Skeletal muscle cell (primary cell): ENCODE data around the gene ZNF132.
A peak's percentile ranks its signal among the peaks of the same experiment; 100 is the strongest.
"Not testable (repeated sequence)": the region's sequence is repeated elsewhere in the genome, so short reads cannot be mapped to it uniquely, and the experiment has no call there.

Experiments used
- DNase-seq: peaks from one replicate; pipeline ENCODE4 v3.0.0-alpha.2; 2010; ENCODE audit warnings: low read depth
- H3K4me3 ChIP-seq: 2 replicates; pipeline ENCODE4 v1.5.1; 2011; ENCODE audit warnings: low read depth, mild to moderate bottlenecking, control low read depth, low read length, moderate library complexity

ZNF132 gene

GRCh38 chr19:58439576-58440554, at the start of gene ZNF132:
TSS of gene ZNF132 (minus strand) at chr19:58440153. CDS start at chr19:58439821, 332 bp downstream.
- DNase-seq, result peak; percentile 99
- H3K4me3 ChIP-seq, result peak within 1 kb of the TSS; percentile 95

GRCh38 chr19:58484349-58484748, 44.4 kb upstream of the ZNF132 start:
- not testable (repeated sequence) for H3K4me3 ChIP-seq, DNase-seq

GRCh38 chr19:58483776-58484175, 43.8 kb upstream of the ZNF132 start:
- no peak overlapping the region for H3K4me3 ChIP-seq
- DNase-seq, result no peak

- no peak for DNase-seq
- H3K4me3 ChIP-seq, result no peak overlapping the region
These were observed 42.4 kb upstream of the ZNF132 start for GRCh38 chr19:58482372-58482771.

GRCh38 chr19:58480831-58481230, 40.9 kb upstream of the ZNF132 start:
- H3K4me3 ChIP-seq, result no peak overlapping the region

GRCh38 chr19:58480481-58480830, 40.5 kb upstream of the ZNF132 start:
- no peak for DNase-seq
- H3K4me3 ChIP-seq, result no peak overlapping the region

More at GRCh38 chr19:58480831-58481230, 40.9 kb upstream of the ZNF132 start:
- DNase-seq, result no peak

- no peak overlapping the region for H3K4me3 ChIP-seq
These were observed 40.0 kb upstream of the ZNF132 start for GRCh38 chr19:58479736-58480480.

GRCh38 chr19:58479303-58479702, 39.4 kb upstream of the ZNF132 start:
- DNase-seq, result no peak
- H3K4me3 ChIP-seq, result no peak overlapping the region

More at GRCh38 chr19:58479736-58480480, 40.0 kb upstream of the ZNF132 start:
- DNase-seq, result no peak

GRCh38 chr19:58477871-58478270, 37.9 kb upstream of the ZNF132 start:
- no peak for DNase-seq
- no peak overlapping the region for H3K4me3 ChIP-seq

- peak overlapping the region; percentile 67 for H3K4me3 ChIP-seq
- no peak for DNase-seq
These were observed 37.2 kb upstream of the ZNF132 start for GRCh38 chr19:58477130-58477529.

- DNase-seq, result no peak
- peak overlapping the region; percentile 67 for H3K4me3 ChIP-seq
These were observed 36.6 kb upstream of the ZNF132 start for GRCh38 chr19:58476498-58477015.

GRCh38 chr19:58475714-58476497, 36.0 kb upstream of the ZNF132 start, which contains the start of gene ZNF446:
TSS of gene ZNF446 (plus strand) at chr19:58476352. CDS start at chr19:58477219, 867 bp downstream.
- peak within 1 kb of the TSS; percentile 67 for H3K4me3 ChIP-seq

GRCh38 chr19:58474997-58475713, 35.2 kb upstream of the ZNF132 start:
- no peak for DNase-seq
- H3K4me3 ChIP-seq, result peak overlapping the region; percentile 67

More at GRCh38 chr19:58475714-58476497, 36.0 kb upstream of the ZNF132 start, which contains the start of gene ZNF446:
- DNase-seq, result peak; percentile 92

- H3K4me3 ChIP-seq, result no peak overlapping the region
- DNase-seq, result peak; percentile 31
These were observed 34.5 kb upstream of the ZNF132 start for GRCh38 chr19:58474291-58474996.

- no peak overlapping the region for H3K4me3 ChIP-seq
- no peak for DNase-seq
These were observed 33.8 kb upstream of the ZNF132 start for GRCh38 chr19:58473775-58474174.

GRCh38 chr19:58471736-58472135, 31.8 kb upstream of the ZNF132 start:
- H3K4me3 ChIP-seq, result no peak overlapping the region
- no peak for DNase-seq

- H3K4me3 ChIP-seq, DNase-seq: not testable (repeated sequence)
These were observed 31.0 kb upstream of the ZNF132 start for GRCh38 chr19:58470837-58471543.
